Thymus (tissue), 11 donors: ENCODE results near the gene ALOX5. TPM values are rescaled to one million over a fixed set of nuclear protein-coding genes. Genes with fewer than 3 reads are reported as not detected.

ENCODE experiments used
- DNase-seq, 9 donors: peaks; one replicate each; pipeline ENCODE4 v3.0.0-alpha.2; 2013; ENCODE audit warnings: low spot score in 9 of 9, low read depth in 6 of 9, missing footprints in 1 of 9
- H3K27ac ChIP-seq, 2 donors: one replicate each; pipeline ENCODE4 v1.5.1; 2013; ENCODE audit warnings: control low read depth in 1 of 2, low read depth in 1 of 2, low read length in 1 of 2, mild to moderate bottlenecking in 1 of 2, moderate library complexity in 1 of 2
- H3K27me3 ChIP-seq, 2 donors: one replicate each; pipeline ENCODE4 v1.5.1; 2013; ENCODE audit warnings: low read length in 1 of 2; ENCODE audit not compliant: control insufficient read depth in 2 of 2, insufficient read depth in 1 of 2
- H3K36me3 ChIP-seq, 2 donors: one replicate each; pipeline ENCODE4 v1.5.1; 2013; ENCODE audit warnings: low read length in 1 of 2, mild to moderate bottlenecking in 1 of 2, moderate library complexity in 1 of 2; ENCODE audit not compliant: control insufficient read depth in 2 of 2, insufficient read depth in 2 of 2
- H3K4me1 ChIP-seq, 2 donors: one replicate each; pipeline ENCODE4 v1.5.1; 2013; ENCODE audit warnings: low read length in 2 of 2; ENCODE audit not compliant: control insufficient read depth in 2 of 2, insufficient read depth in 2 of 2
- H3K4me3 ChIP-seq, 2 donors: one replicate each; pipeline ENCODE4 v1.5.1; 2013; ENCODE audit warnings: low read length in 2 of 2, control low read depth in 1 of 2, mild to moderate bottlenecking in 1 of 2
- H3K9me3 ChIP-seq, 2 donors: one replicate each; pipeline ENCODE4 v1.5.1; 2013; ENCODE audit warnings: low read length in 1 of 2, mild to moderate bottlenecking in 1 of 2; ENCODE audit not compliant: control insufficient read depth in 2 of 2, insufficient read depth in 1 of 2
- WGBS: extraction: QIAGEN DNeasy Blood & Tissue Kit; methylation state at CpG from one replicate; pipeline ENCODE4 v1.1.7; 2013; 5-methylcytosine and 5-hydroxymethylcytosine counted together
- polyA plus RNA-seq: library from polyadenylated mRNA; stranded (reverse); fragments of 200-250 nt; gene quantifications from one replicate; pipeline ENCODE4 v1.2.3, GENCODE V29; 2013
- total RNA-seq: library from RNA; stranded (reverse); fragments of 120-200 nt; gene quantifications from one replicate; pipeline ENCODE4 v1.2.4, GENCODE V29; 2013
- donor health status: healthy.

ALOX5 gene
- total and polyA plus RNA-seq, 2 donors = 6.7 to 18.9 TPM

DNA sequence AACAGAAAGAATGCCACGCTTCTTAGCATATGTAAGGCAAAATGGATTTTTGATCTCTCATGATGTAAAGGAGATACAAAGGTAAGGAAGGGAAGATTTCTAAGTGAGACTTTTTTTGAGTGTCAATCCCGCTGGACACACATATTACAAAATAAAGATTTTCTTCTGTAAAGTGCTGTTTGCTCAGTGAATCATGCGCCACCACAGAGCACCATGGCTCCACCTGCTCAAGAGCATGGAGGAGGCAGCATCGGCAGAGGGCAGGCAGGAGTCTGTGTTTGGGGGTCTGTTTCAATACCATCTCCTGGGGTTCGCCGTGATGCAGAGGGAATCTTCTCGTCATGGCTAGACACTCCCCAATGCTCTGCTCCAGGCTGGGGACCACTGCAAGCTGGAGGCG, 83.5 kb downstream of the ALOX5 start:
- H3K27ac ChIP-seq = no peak overlapping the region
- peaks cover 30 to 38% of the 10 kb centered on the region in 2 donors for H3K36me3 ChIP-seq
- 97% methylated on average over 8 of the region's 8 CpGs for WGBS
- no peak overlapping the region for H3K4me3 ChIP-seq
- DNase-seq = no peak
- H3K27me3 ChIP-seq = no peaks in the 10 kb centered on the region
- no peaks in the 10 kb centered on the region for H3K9me3 ChIP-seq
- peaks cover 0 to 20% of the 10 kb centered on the region in 2 donors for H3K4me1 ChIP-seq

DNA sequence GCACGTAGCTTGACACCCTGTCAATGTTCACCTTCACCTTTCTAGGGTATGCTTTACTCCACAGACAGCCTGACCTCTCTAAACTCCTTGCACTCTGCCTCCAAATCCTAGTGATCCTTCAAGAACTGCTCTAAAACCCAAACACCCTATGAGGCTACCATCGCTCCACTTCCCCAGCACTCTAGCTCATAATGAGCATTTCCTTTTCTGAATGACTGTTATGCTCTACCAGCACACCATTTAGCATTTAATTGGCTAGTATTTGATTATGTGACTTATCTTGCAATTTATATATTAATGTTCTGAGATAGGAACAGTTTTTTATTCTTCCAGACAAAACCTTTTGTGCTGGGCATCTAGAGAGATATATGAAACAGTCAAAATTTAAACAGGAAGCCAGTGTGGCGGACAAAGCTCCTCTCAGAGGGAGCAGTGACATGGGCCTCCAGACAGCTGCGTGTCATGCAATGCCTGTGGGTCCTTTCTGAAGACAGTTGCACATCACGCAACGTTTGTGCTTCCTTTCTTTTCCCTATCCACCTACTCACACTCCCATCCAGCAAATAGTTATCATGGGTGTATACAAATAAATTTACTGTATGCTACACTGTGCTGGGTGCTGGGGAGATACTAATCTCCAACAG, 86.3 kb downstream of the ALOX5 start:
- H3K4me3 ChIP-seq = no peak overlapping the region
- peaks cover 30 to 38% of the 10 kb centered on the region in 2 donors for H3K36me3 ChIP-seq
- H3K4me1 ChIP-seq = peaks cover 0 to 21% of the 10 kb centered on the region in 2 donors
- no peaks in the 10 kb centered on the region for H3K27me3 ChIP-seq
- peak in 2 of 9 donors; percentile 16 to 41 for DNase-seq
- no peaks in the 10 kb centered on the region for H3K9me3 ChIP-seq
- peak overlapping the region in 1 of 2 donors; percentile 10 for H3K27ac ChIP-seq
- 58% methylated on average over 6 of the region's 6 CpGs for WGBS

- no peak overlapping the region for H3K27ac ChIP-seq
- no peak overlapping the region for H3K4me3 ChIP-seq
- H3K36me3 ChIP-seq = peaks cover 28 to 32% of the 10 kb centered on the region in 2 donors
These were observed 87.0 kb downstream of the ALOX5 start for GRCh38 chr10:45461034-45461433.

GRCh38 chr10:45463244-45464116, 89.5 kb downstream of the ALOX5 start:
- H3K36me3 ChIP-seq = peaks cover 11% of the 10 kb centered on the region in 2 donors
- H3K4me1 ChIP-seq = peaks cover 0 to 20% of the 10 kb centered on the region in 2 donors
- DNase-seq = no peak
- no peak overlapping the region for H3K4me3 ChIP-seq
- no peaks in the 10 kb centered on the region for H3K27me3 ChIP-seq
- 96% methylated on average over 23 of the region's 23 CpGs for WGBS
- no peak overlapping the region for H3K27ac ChIP-seq
- H3K9me3 ChIP-seq = no peaks in the 10 kb centered on the region

More at GRCh38 chr10:45461034-45461433, 87.0 kb downstream of the ALOX5 start:
- H3K27me3 ChIP-seq = no peaks in the 10 kb centered on the region
- no peak for DNase-seq
- 95% methylated on average over 7 of the region's 7 CpGs for WGBS
- H3K4me1 ChIP-seq = peaks cover 0 to 18% of the 10 kb centered on the region in 2 donors
- no peaks in the 10 kb centered on the region for H3K9me3 ChIP-seq

DNA sequence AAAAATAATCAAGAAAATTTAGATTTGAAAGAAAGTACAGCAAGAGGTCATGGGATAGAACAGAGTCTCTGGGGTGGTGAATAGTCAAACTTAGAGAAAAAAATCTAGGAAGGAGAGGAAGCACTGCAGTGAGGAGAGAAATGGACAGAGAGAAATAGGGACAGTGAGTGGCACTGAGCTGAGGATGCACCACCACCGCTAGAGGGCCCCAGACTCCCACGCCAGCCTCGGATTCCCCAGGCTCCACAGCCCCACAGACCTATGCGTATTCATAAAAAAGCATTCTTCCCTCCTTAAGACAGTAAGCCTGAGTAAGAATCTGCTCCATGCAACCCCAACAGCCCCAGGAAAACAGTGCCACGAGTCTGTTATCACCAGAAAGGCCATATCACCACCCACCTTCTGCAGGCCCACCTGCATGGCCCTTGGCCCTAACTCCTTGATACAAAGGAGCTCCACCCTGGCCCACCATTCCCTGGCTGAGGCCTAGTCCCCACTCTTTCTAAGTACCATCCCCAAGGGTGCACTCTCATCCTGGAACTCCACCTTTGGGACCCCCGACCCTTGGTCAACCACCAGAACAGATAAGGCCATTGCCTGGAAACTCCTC, 91.0 kb downstream of the ALOX5 start:
- DNase-seq = peak; percentile 40 to 84 (median 69)

GRCh38 chr10:45466784-45467183, 92.8 kb downstream of the ALOX5 start:
- Histone ChIP-seq H3K27ac (no peak overlapping the region), H3K27me3 (no peaks in the 10 kb centered on the region), H3K36me3 (no peaks in the 10 kb centered on the region), H3K9me3 (no peaks in the 10 kb centered on the region), H3K4me1 (peaks cover 10 to 22% of the 10 kb centered on the region in 2 donors), H3K4me3 (no peak overlapping the region)
- no peak for DNase-seq
- WGBS = 82% methylated on average over 5 of the region's 5 CpGs

More for the DNA sequence above, 91.0 kb downstream of the ALOX5 start:
- WGBS = 27% methylated on average over 6 of the region's 6 CpGs
- Histone ChIP-seq H3K27me3 (no peaks in the 10 kb centered on the region), H3K9me3 (no peaks in the 10 kb centered on the region), H3K4me3 (no peak overlapping the region), H3K4me1 (peaks cover 3 to 22% of the 10 kb centered on the region in 2 donors), H3K27ac (no peak overlapping the region), H3K36me3 (peaks cover 0 to 4% of the 10 kb centered on the region in 2 donors)

DNA sequence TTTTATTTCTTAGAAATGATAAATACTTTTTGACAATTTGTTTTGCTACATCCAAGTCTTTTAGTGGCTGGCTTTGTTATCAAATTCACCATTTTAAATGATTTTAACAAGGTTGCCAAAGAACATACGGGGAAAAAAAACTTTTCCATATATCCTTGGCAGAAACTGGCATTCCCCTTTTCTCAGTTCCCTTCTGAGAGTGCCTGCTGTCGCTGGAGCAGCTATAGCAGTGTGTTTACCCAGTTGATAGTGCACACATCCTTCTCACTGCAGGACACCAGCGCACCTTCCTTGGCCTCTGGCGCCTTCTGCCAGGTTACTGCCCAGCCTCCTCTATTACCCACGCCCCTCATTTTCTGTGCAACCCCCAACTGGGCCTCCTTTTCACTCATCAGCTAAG, 94.1 kb downstream of the ALOX5 start:
- no peak overlapping the region for H3K4me3 ChIP-seq
- H3K4me1 ChIP-seq = peaks cover 10 to 22% of the 10 kb centered on the region in 2 donors
- 96% methylated on average over 5 of the region's 5 CpGs for WGBS
- no peaks in the 10 kb centered on the region for H3K36me3 ChIP-seq
- no peaks in the 10 kb centered on the region for H3K27me3 ChIP-seq
- no peaks in the 10 kb centered on the region for H3K9me3 ChIP-seq
- DNase-seq = no peak
- no peak overlapping the region for H3K27ac ChIP-seq

- Histone ChIP-seq H3K9me3 (peaks cover 0 to 3% of the 10 kb centered on the region in 2 donors), H3K27ac (peak overlapping the region in 1 of 2 donors; percentile 69), H3K36me3 (no peaks in the 10 kb centered on the region), H3K4me3 (no peak overlapping the region), H3K27me3 (no peaks in the 10 kb centered on the region), H3K4me1 (peaks cover 10 to 18% of the 10 kb centered on the region in 2 donors)
- peak; percentile 66 to 93 (median 79) for DNase-seq
- 9% methylated on average over 10 of the region's 10 CpGs for WGBS
These were observed 96.3 kb downstream of the ALOX5 start for GRCh38 chr10:45470098-45471012.
